DMS153 treated with DMSO at 0.1 percent for 48 hours (cell line): ENCODE results near the gene ZPR1.
A peak's percentile ranks its signal among the peaks of the same experiment; 100 is the strongest.
"Not testable (repeated sequence)": the region's sequence is repeated elsewhere in the genome, so short reads cannot be mapped to it uniquely, and the experiment has no call there.

Source experiments
- DNase-seq: peaks from one replicate; lab custom pipeline; 2025; ENCODE audit not compliant: unreplicated experiment; lab: John Stamatoyannopoulos, UW

ZPR1 gene

GRCh38 chr11:116787786-116788486 is at the start of gene ZPR1:
Gene ZPR1, minus strand, starts transcription at chr11:116788023. Its CDS starts 33 bp downstream, at chr11:116787990.
- peak; percentile 53 for DNase-seq

GRCh38 chr11:116836632-116836991 is 48.8 kb upstream of the ZPR1 start:
- no peak for DNase-seq

GRCh38 chr11:116835791-116836631 is 48.2 kb upstream of the ZPR1 start:
- peak; percentile 68 for DNase-seq

GRCh38 chr11:116835042-116835772 is 47.4 kb upstream of the ZPR1 start:
- DNase-seq: no peak

GRCh38 chr11:116834535-116835041 is 46.8 kb upstream of the ZPR1 start:
- DNase-seq: not testable (repeated sequence)

- no peak for DNase-seq
These were observed 46.2 kb upstream of the ZPR1 start for GRCh38 chr11:116833816-116834534.

GRCh38 chr11:116833491-116833815 is 45.6 kb upstream of the ZPR1 start:
- no peak for DNase-seq

GRCh38 chr11:116832350-116833290 is 44.8 kb upstream of the ZPR1 start:
- DNase-seq: no peak

GRCh38 chr11:116831790-116832349 is 44.0 kb upstream of the ZPR1 start:
- no peak for DNase-seq

GRCh38 chr11:116830184-116830912 is 42.5 kb upstream of the ZPR1 start:
- DNase-seq: no peak

GRCh38 chr11:116829525-116830183 is 41.8 kb upstream of the ZPR1 start, which contains the start of gene APOC3:
Gene APOC3, plus strand, starts transcription at chr11:116829907. Its CDS starts 676 bp downstream, at chr11:116830583.
- no peak for DNase-seq

GRCh38 chr11:116828632-116829524 is 41.1 kb upstream of the ZPR1 start:
- no peak for DNase-seq

GRCh38 chr11:116827461-116827860 is 39.6 kb upstream of the ZPR1 start:
- DNase-seq: no peak

GRCh38 chr11:116826751-116827431 is 39.1 kb upstream of the ZPR1 start:
- DNase-seq: no peak

GRCh38 chr11:116825854-116826750 is 38.3 kb upstream of the ZPR1 start:
- no peak for DNase-seq

- DNase-seq: no peak
These were observed 37.6 kb upstream of the ZPR1 start for GRCh38 chr11:116825434-116825833.
